GM12874 (cell line): Measurements from ENCODE around the gene ECI2.

ENCODE experiments used
- TF ChIP-seq, protein P1 (sequence below): IDR thresholded peaks from 2 replicates; pipeline ENCODE4 v1.5.1; 2011; ENCODE audit warnings: low read depth, mild to moderate bottlenecking, control low read depth, low read length, moderate library complexity; ENCODE audit not compliant: insufficient read depth

The ECI2 gene

DNA sequence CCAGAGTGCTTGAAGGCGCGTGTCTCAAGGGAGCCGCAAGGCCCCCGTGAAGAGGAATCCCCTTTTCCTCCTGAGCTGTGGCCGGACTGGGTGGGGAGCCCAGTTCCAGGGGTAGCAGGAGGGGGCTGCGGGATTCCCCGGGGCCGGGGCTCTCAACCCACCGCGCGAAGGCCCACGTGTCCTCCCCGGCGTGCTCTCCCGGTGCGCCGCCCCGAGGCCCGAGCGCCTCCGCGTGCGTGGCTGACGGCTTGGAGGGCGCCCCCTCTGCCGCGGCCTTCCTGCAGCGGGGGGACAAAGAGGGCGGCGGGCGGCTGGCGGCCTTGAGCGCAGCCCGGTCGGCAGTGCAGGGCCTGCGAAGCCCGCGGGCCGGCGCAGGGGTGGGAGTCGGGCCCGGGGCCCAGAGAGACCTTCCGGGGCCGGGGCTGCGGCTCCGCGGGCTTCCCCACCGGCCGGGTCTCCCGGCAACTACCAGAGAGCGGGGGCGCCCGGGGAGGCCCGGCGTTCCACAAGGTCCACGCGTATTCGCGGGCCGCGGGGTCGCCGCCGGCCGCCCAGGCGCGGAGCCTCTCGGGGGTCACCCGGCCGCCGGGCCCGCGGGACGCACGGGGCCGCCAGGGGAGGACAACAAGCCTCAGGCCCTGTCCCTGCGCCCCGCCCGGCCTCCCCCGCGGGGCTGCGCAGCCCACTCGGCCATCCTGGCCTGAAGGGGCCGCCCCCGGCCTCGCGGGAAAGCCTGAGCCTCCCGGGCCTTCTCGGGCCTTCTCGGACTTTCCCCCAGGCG lies 56.5 kb downstream of the ECI2 start, which contains the start of gene FAM217A:
Gene FAM217A, minus strand, starts transcription at position 447 of the 781 bp plus-strand sequence. CDS start 1,723 bp downstream, outside the sequence.
- TF ChIP-seq, protein P1, sequence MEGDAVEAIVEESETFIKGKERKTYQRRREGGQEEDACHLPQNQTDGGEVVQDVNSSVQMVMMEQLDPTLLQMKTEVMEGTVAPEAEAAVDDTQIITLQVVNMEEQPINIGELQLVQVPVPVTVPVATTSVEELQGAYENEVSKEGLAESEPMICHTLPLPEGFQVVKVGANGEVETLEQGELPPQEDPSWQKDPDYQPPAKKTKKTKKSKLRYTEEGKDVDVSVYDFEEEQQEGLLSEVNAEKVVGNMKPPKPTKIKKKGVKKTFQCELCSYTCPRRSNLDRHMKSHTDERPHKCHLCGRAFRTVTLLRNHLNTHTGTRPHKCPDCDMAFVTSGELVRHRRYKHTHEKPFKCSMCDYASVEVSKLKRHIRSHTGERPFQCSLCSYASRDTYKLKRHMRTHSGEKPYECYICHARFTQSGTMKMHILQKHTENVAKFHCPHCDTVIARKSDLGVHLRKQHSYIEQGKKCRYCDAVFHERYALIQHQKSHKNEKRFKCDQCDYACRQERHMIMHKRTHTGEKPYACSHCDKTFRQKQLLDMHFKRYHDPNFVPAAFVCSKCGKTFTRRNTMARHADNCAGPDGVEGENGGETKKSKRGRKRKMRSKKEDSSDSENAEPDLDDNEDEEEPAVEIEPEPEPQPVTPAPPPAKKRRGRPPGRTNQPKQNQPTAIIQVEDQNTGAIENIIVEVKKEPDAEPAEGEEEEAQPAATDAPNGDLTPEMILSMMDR: no peak

DNA sequence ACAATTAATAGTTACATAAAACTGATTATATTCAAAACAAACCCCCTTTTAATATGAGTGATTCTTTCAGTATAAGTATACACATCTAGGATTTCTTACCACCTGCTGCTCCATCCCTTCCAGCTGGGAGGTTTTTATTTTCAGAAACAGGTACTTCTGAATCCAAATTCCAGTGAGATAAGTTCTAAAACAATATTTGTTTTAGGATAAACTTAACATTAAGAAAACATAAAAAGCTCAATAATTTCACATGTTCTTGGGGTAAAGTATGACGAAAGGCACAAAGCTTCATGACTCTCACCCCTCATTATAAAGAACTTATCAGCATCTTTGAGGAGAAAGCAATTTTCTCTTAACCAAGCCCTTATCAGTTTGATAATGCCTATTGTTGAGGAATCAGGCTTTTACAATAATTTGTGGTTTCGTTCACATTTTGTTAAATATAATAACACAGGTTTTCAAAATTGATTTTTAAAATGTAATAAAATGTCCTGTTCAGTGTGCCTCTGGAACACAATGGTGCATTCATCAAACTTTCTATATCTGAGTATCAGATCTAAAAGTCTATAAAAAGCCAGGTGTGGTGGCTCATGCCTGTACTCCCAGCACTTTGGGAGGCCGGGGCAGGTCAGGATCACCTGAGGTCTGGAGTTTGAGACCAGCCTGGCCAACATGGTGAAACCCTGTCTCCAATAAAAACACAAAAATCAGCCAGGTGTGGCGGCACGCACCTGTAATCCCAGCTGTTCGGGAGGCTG lies 60.7 kb downstream of the ECI2 start:
- TF ChIP-seq, protein P1: no peak

DNA sequence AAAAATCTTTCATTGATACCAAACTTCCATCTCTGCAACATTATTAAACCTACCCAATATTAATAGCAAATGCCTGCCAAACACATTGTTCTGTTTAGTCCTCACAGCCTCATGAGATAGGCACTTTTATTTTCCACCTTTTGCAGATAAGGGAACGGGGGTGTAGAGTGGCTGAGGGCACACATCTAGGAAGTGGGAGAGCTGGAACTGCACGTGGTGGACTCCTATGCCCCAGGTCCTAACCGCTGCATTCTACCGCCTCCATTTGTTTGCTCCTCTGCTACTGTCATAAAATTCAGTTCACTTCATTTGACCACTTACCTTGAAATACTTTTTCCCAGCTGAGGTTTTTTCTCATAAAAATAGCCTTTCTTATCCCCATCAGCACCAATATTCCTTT lies 64.0 kb downstream of the ECI2 start:
- TF ChIP-seq, protein P1: no peak

DNA sequence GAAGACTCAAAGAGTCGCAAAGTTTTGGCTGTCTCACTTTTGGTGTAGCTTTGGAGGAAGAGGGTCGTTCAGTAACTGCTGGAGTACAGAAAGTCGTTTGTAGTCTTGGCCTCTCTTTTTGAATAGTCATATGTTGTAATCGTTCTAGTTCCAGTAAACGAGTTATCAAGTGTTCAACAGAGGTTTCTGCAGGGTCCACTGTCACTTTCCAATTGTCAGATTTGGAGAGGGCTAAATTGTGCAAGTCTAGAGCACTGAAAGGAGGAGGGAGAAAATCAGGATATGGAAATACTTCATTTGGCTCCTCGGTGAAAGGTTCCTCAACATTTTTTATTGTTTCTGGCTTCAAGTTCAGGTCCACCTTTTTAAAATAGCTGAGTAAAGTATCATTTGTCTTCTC lies 66.2 kb downstream of the ECI2 start:
- TF ChIP-seq, protein P1: no peak

DNA sequence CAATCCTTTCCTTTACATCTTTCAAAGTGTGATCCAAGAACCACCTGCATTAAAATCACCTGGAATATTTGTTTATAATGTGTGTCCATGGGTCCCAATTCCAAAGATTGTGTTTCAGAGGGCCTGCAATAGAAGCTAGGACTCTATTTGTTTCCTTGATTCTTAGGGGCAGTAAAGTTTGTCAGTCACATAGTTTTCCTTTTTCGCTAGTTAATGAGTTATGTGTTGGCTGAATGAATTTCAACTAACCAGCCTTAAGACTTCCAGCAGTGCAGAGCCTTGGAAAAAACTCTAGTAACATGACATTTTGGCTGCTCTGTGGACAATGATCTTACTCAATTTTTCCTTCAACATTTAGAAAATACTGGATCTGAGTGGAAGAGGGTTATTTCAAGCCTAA lies 67.7 kb downstream of the ECI2 start:
- TF ChIP-seq, protein P1: no peak

DNA sequence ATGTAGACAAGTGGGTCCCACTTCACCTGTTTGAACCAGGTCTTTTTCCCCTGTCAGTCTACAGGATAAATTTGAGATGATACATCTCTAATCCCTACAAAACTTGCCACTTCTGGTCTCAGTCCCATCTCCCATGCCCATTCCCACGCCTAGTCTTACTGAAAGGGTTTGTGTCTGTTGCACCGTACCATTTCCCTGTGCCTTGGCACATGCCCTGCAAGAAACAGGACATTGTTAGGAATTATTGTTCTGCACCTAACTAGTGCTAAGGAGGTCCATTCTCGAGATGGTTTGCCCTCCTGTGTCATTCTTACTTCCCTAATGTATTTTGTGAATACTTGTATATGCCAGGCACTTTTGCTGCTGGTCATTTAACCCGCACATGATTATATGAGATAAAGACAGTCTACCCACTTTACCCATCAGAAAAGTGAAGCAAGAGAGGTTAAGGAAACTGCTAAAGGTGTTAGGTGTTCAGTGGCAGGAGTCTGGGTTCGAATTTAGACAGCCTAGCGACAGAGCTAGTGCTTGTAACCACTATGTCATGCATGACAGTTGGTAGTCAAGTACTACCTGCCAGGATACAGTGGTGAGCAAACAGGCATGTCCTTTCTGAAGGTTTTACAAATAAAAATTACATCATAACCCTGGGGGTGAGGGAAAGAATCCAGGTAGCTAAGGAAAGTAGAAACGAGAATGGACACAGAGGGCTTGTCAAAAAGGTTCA lies 69.2 kb downstream of the ECI2 start:
- TF ChIP-seq, protein P1: no peak
